ENCODE results near the gene SLC39A11. TPM values are rescaled to one million over a fixed set of nuclear protein-coding genes. Genes with fewer than 3 reads are reported as not detected.

Gene SLC39A11
- total RNA-seq, 1 donor from 2014 or later, result 23.2 TPM

GRCh38 chr17:72927146-72927545 is 165.3 kb downstream of the SLC39A11 start:
- peaks cover 7% of the 10 kb centered on the region for H3K9me3 Mint-ChIP-seq
- no peaks in the 10 kb centered on the region for H3K27me3 Mint-ChIP-seq
- no peak overlapping the region for H3K27ac Mint-ChIP-seq
- no peak for DNase-seq (ENCODE audit: extremely low spot score, unreplicated experiment)
- H3K4me1 Mint-ChIP-seq (ENCODE audit: unreplicated experiment), result peaks cover 9% of the 10 kb centered on the region
- peaks cover 3% of the 10 kb centered on the region for H3K36me3 Mint-ChIP-seq
- no peak overlapping the region for H3K4me3 Mint-ChIP-seq
- no peak for TF ChIP-seq CTCF (conservative IDR thresholded peaks at IDR 0.05)

- Mint-ChIP-seq H3K27me3 (no peaks in the 10 kb centered on the region), H3K4me1 (ENCODE audit: unreplicated experiment) (peaks cover 9% of the 10 kb centered on the region), H3K4me3 (no peak overlapping the region), H3K27ac (no peak overlapping the region), H3K36me3 (peaks cover 3% of the 10 kb centered on the region), H3K9me3 (peaks cover 7% of the 10 kb centered on the region)
- TF ChIP-seq CTCF (conservative IDR thresholded peaks at IDR 0.05), result no peak
- no peak for DNase-seq (ENCODE audit: extremely low spot score, unreplicated experiment)
Measured at GRCh38 chr17:72926171-72926570, 166.3 kb downstream of the SLC39A11 start.

GRCh38 chr17:72924196-72924595 is 168.3 kb downstream of the SLC39A11 start:
- no peak for TF ChIP-seq CTCF (conservative IDR thresholded peaks at IDR 0.05)
- H3K4me1 Mint-ChIP-seq (ENCODE audit: unreplicated experiment), result peaks cover 6% of the 10 kb centered on the region
- peaks cover 7% of the 10 kb centered on the region for H3K9me3 Mint-ChIP-seq
- peaks cover 3% of the 10 kb centered on the region for H3K36me3 Mint-ChIP-seq
- DNase-seq (ENCODE audit: extremely low spot score, unreplicated experiment), result no peak
- no peak overlapping the region for H3K27ac Mint-ChIP-seq
- no peaks in the 10 kb centered on the region for H3K27me3 Mint-ChIP-seq
- no peak overlapping the region for H3K4me3 Mint-ChIP-seq

- no peak overlapping the region for H3K4me3 Mint-ChIP-seq
- peaks cover 6% of the 10 kb centered on the region for H3K4me1 Mint-ChIP-seq (ENCODE audit: unreplicated experiment)
- no peaks in the 10 kb centered on the region for H3K27me3 Mint-ChIP-seq
- H3K27ac Mint-ChIP-seq, result no peak overlapping the region
- H3K9me3 Mint-ChIP-seq, result peaks cover 7% of the 10 kb centered on the region
- DNase-seq (ENCODE audit: extremely low spot score, unreplicated experiment), result no peak
- TF ChIP-seq CTCF (conservative IDR thresholded peaks at IDR 0.05), result no peak
- peaks cover 3% of the 10 kb centered on the region for H3K36me3 Mint-ChIP-seq
Measured at GRCh38 chr17:72922219-72922618, 170.3 kb downstream of the SLC39A11 start.

GRCh38 chr17:72921347-72922054 is 171.0 kb downstream of the SLC39A11 start:
- peaks cover 6% of the 10 kb centered on the region for H3K36me3 Mint-ChIP-seq
- H3K4me1 Mint-ChIP-seq (ENCODE audit: unreplicated experiment), result peaks cover 6% of the 10 kb centered on the region
- peaks cover 7% of the 10 kb centered on the region for H3K9me3 Mint-ChIP-seq
- no peak overlapping the region for H3K27ac Mint-ChIP-seq
- no peaks in the 10 kb centered on the region for H3K27me3 Mint-ChIP-seq
- TF ChIP-seq CTCF (conservative IDR thresholded peaks at IDR 0.05), result no peak
- no peak overlapping the region for H3K4me3 Mint-ChIP-seq
- DNase-seq (ENCODE audit: extremely low spot score, unreplicated experiment), result no peak

Data from type B pancreatic cell (in vitro differentiated cells).